OCI-LY3 (cell line): ENCODE data around the gene RBM33.

Source experiments
- H2AFZ ChIP-seq: fragments of 200-600, 300-600 bp; shearing (Covaris generic); 2 replicates; pipeline ENCODE4 v1.6.0; 2014; ENCODE audit warnings: antibody characterized with exemption, low read depth, low read length
- H3K27ac ChIP-seq: fragments of 200-600, 300-600 bp; sonication (generic); 2 replicates; pipeline ENCODE4 v1.5.1; 2014; ENCODE audit warnings: mild to moderate bottlenecking, low read length, moderate library complexity, mixed read lengths
- H3K27me3 ChIP-seq: fragments of 200-600, 300-600 bp; sonication (generic); 2 replicates; pipeline ENCODE4 v1.6.1; 2014; ENCODE audit warnings: low read depth, low read length, mixed read lengths
- H3K36me3 ChIP-seq: fragments of 200-600, 300-600 bp; sonication (generic); replicated peaks from 2 replicates; pipeline ENCODE3; 2014; ENCODE audit warnings: low read depth, low read length, mixed read lengths
- H3K4me1 ChIP-seq: fragments of 300-600, 200-600 bp; sonication (generic); 2 replicates; pipeline ENCODE4 v1.6.1; 2014; ENCODE audit warnings: low read length, mixed read lengths
- H3K4me2 ChIP-seq: fragments of 200-600, 300-600 bp; sonication (generic); 2 replicates; pipeline ENCODE4 v1.6.1; 2014; ENCODE audit warnings: low read length, mixed read lengths
- H3K4me3 ChIP-seq: fragments of 300-600, 200-600 bp; sonication (generic); 2 replicates; pipeline ENCODE4 v1.5.1; 2014; ENCODE audit warnings: antibody characterized with exemption, mild to moderate bottlenecking, low read length, moderate library complexity
- H3K79me2 ChIP-seq: fragments of 300-600, 200-600 bp; shearing (Covaris generic); 2 replicates; pipeline ENCODE4 v1.6.1; 2014; ENCODE audit warnings: mild to moderate bottlenecking, low read length, mixed read lengths
- H3K9ac ChIP-seq: fragments of 300-600, 200-600 bp; shearing (Covaris generic); 2 replicates; pipeline ENCODE4 v1.6.0; 2014; ENCODE audit warnings: mild to moderate bottlenecking, low read length, moderate library complexity
- H3K9me3 ChIP-seq: fragments of 200-600, 300-600 bp; shearing (Covaris generic); 2 replicates; pipeline ENCODE4 v1.6.1; 2014; ENCODE audit warnings: low read length, mixed read lengths; ENCODE audit not compliant: insufficient read depth
- H4K20me1 ChIP-seq: fragments of 200-600, 300-600 bp; sonication (generic); 2 replicates; pipeline ENCODE4 v1.6.1; 2016; ENCODE audit warnings: low read length, mixed read lengths; ENCODE audit not compliant: insufficient read depth
- EZH2phosphoT487 ChIP-seq: fragments of 200-600 bp; shearing (Covaris generic); IDR thresholded peaks from 2 replicates; pipeline ENCODE4 v1.6.1; 2018; ENCODE audit warnings: antibody characterized with exemption, mixed run types, low read depth
- TF ChIP-seq, protein P1 (sequence below): fragments of 200-600, 300-600 bp; sonication (generic); IDR thresholded peaks from 2 replicates; pipeline ENCODE4 v1.5.1; 2014; ENCODE audit warnings: antibody characterized with exemption, low read length, low read depth

Gene RBM33

DNA sequence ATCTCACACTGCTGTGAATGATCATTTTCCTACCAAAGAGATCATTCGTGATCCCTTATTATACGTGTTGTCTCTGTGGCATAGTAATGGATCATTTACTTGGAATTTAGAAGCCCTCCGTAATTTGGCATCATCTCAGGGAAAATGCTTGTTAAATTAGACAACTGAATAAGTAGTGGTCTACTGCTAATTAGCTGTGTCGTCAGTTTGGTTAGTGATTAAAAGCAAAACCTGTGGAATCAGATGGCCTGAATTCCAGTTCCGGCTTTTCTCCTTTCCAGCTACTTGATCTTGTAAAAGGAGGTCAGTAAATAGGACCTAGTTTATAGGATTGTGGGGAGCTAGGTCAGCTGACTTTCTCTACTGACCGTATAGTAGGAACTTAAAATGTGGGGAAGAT lies 65.6 kb downstream of the RBM33 start:
- no peak overlapping the region for H3K9ac ChIP-seq
- H3K4me2 ChIP-seq: peak overlapping the region; percentile 37
- TF ChIP-seq, protein P1, sequence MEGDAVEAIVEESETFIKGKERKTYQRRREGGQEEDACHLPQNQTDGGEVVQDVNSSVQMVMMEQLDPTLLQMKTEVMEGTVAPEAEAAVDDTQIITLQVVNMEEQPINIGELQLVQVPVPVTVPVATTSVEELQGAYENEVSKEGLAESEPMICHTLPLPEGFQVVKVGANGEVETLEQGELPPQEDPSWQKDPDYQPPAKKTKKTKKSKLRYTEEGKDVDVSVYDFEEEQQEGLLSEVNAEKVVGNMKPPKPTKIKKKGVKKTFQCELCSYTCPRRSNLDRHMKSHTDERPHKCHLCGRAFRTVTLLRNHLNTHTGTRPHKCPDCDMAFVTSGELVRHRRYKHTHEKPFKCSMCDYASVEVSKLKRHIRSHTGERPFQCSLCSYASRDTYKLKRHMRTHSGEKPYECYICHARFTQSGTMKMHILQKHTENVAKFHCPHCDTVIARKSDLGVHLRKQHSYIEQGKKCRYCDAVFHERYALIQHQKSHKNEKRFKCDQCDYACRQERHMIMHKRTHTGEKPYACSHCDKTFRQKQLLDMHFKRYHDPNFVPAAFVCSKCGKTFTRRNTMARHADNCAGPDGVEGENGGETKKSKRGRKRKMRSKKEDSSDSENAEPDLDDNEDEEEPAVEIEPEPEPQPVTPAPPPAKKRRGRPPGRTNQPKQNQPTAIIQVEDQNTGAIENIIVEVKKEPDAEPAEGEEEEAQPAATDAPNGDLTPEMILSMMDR: no peak
- TF ChIP-seq EZH2phosphoT487: no peak
- H2AFZ ChIP-seq: no peak overlapping the region
- no peak overlapping the region for H3K4me3 ChIP-seq
- H3K4me1 ChIP-seq: peaks cover 18% of the 10 kb centered on the region
- peaks cover 31% of the 10 kb centered on the region for H3K79me2 ChIP-seq
- H3K27me3 ChIP-seq: no peaks in the 10 kb centered on the region
- H3K27ac ChIP-seq: peak overlapping the region; percentile 35
- no peaks in the 10 kb centered on the region for H3K9me3 ChIP-seq
- H4K20me1 ChIP-seq: peaks cover 66% of the 10 kb centered on the region
- peaks cover 46% of the 10 kb centered on the region for H3K36me3 ChIP-seq

- Histone ChIP-seq H3K27me3 (no peaks in the 10 kb centered on the region), H3K4me3 (no peak overlapping the region), H3K9ac (no peak overlapping the region), H3K4me1 (peaks cover 18% of the 10 kb centered on the region), H3K36me3 (peaks cover 46% of the 10 kb centered on the region), H3K27ac (peak overlapping the region; percentile 35), H3K4me2 (peak overlapping the region; percentile 37; the same call in 1 of the 2 replicates), H3K79me2 (peaks cover 31% of the 10 kb centered on the region), H3K9me3 (no peaks in the 10 kb centered on the region), H2AFZ (no peak overlapping the region), H4K20me1 (peaks cover 66% of the 10 kb centered on the region)
- TF ChIP-seq, protein P1: no peak
- no peak for TF ChIP-seq EZH2phosphoT487
These were observed 66.1 kb downstream of the RBM33 start for GRCh38 chr7:155710530-155710929.

DNA sequence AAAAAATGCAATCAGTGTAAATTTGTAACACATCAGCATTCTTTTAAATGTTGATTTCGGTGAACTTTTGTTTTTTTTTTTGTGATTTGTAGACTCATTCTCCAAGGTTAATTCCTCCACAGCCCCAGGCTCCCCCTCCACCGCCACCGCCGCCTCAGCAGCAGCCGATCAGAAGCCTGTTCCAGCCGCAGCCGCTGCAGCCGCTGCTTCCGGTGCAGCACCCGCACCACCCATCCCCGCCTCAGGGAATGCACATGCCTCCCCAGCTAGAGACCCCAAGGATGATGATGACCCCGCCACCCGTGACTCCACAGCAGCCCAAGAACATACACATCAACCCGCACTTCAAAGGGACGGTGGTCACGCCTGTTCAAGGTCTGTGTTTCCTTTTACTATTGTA lies 66.6 kb downstream of the RBM33 start:
- Histone ChIP-seq H3K9me3 (no peaks in the 10 kb centered on the region), H3K4me3 (no peak overlapping the region), H3K4me1 (peaks cover 18% of the 10 kb centered on the region), H3K27me3 (no peaks in the 10 kb centered on the region), H4K20me1 (peaks cover 66% of the 10 kb centered on the region), H3K27ac (no peak overlapping the region), H3K4me2 (no peak overlapping the region), H3K9ac (no peak overlapping the region), H2AFZ (no peak overlapping the region), H3K79me2 (peaks cover 31% of the 10 kb centered on the region), H3K36me3 (peaks cover 43% of the 10 kb centered on the region)
- TF ChIP-seq, protein P1: no peak
- no peak for TF ChIP-seq EZH2phosphoT487

DNA sequence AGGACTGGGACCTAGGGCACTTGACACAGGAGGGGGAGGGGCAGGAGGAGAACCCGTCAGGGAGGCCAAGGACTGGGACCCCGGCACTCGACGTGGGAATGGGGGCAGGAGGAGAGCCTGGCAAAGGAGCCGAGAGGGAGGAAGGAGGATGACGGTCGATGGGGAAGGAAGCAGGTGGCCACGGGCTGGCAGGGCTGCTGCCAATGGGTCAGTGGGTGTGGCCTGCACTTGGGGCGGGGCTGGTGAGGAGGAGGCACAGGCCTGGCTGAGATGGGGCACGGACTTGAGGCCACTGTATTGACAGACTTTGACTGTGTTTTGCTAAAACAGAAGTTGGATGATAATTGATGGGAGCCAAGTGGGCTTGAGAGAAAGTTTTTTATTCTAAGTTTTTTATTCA lies 68.9 kb downstream of the RBM33 start:
- no peak overlapping the region for H3K4me2 ChIP-seq
- H3K4me1 ChIP-seq: peaks cover 18% of the 10 kb centered on the region
- no peaks in the 10 kb centered on the region for H3K27me3 ChIP-seq
- peaks cover 27% of the 10 kb centered on the region for H3K36me3 ChIP-seq
- H3K9me3 ChIP-seq: no peaks in the 10 kb centered on the region
- H3K27ac ChIP-seq: no peak overlapping the region
- H3K79me2 ChIP-seq: peaks cover 27% of the 10 kb centered on the region
- H3K9ac ChIP-seq: no peak overlapping the region
- no peak overlapping the region for H2AFZ ChIP-seq
- TF ChIP-seq, protein P1: no peak
- peaks cover 63% of the 10 kb centered on the region for H4K20me1 ChIP-seq
- no peak overlapping the region for H3K4me3 ChIP-seq
